GM18499 (cell line): ENCODE results near the gene ADAMTS15.

Experiments
- ATAC-seq: cut with Tn5 transposase; IDR thresholded peaks from one replicate; pipeline ENCODE4 v1.9.1; 2021; ENCODE audit warnings: moderate number of reproducible peaks; ENCODE audit not compliant: insufficient read depth, unreplicated experiment

Gene ADAMTS15

GRCh38 chr11:130448416-130449309 lies at the start of gene ADAMTS15:
Gene ADAMTS15 (plus strand): TSS chr11:130448645. CDS start chr11:130448974, 329 bp downstream.
- ATAC-seq = no peak

- no peak for ATAC-seq
These were observed 49.2 kb upstream of the ADAMTS15 start for GRCh38 chr11:130399196-130399595.

GRCh38 chr11:130400781-130401483 lies 47.5 kb upstream of the ADAMTS15 start:
- no peak for ATAC-seq

- ATAC-seq = no peak
These were observed 45.9 kb upstream of the ADAMTS15 start for GRCh38 chr11:130402570-130402969.

GRCh38 chr11:130403271-130403804 lies 45.1 kb upstream of the ADAMTS15 start:
- no peak for ATAC-seq

- no peak for ATAC-seq
These were observed 44.5 kb upstream of the ADAMTS15 start for GRCh38 chr11:130403967-130404366.

- no peak for ATAC-seq
These were observed 43.7 kb upstream of the ADAMTS15 start for GRCh38 chr11:130404727-130405126.

- no peak for ATAC-seq
These were observed 43.0 kb upstream of the ADAMTS15 start for GRCh38 chr11:130405428-130405827.

- no peak for ATAC-seq
These were observed 40.5 kb upstream of the ADAMTS15 start for GRCh38 chr11:130407978-130408377.

GRCh38 chr11:130408401-130408890 lies 40.0 kb upstream of the ADAMTS15 start:
- no peak for ATAC-seq

- no peak for ATAC-seq
These were observed 39.5 kb upstream of the ADAMTS15 start for GRCh38 chr11:130408901-130409300.

GRCh38 chr11:130409594-130410388 lies 38.7 kb upstream of the ADAMTS15 start:
- no peak for ATAC-seq

- ATAC-seq = no peak
These were observed 37.2 kb upstream of the ADAMTS15 start for GRCh38 chr11:130411223-130411622.

- ATAC-seq = no peak
These were observed 34.9 kb upstream of the ADAMTS15 start for GRCh38 chr11:130413405-130414106.

GRCh38 chr11:130414107-130415080 lies 34.1 kb upstream of the ADAMTS15 start:
- ATAC-seq = no peak

- ATAC-seq = no peak
These were observed 32.5 kb upstream of the ADAMTS15 start for GRCh38 chr11:130415731-130416529.

GRCh38 chr11:130416530-130416882 lies 31.9 kb upstream of the ADAMTS15 start:
- ATAC-seq = no peak

GRCh38 chr11:130416906-130417305 lies 31.5 kb upstream of the ADAMTS15 start:
- no peak for ATAC-seq
